ENCODE data around the gene ZNF727. TPM values are rescaled to one million over a fixed set of nuclear protein-coding genes. Genes with fewer than 3 reads are reported as not detected.
"Not testable (repeated sequence)": the region's sequence is repeated elsewhere in the genome, so short reads cannot be mapped to it uniquely, and the experiment has no call there.

The ZNF727 gene
- total RNA-seq, result under 1 TPM; 0.20 to 0.25 TPM
- not detected for polyA plus RNA-seq

- no peaks in the 10 kb centered on the region for H3K27me3 ChIP-seq (ENCODE audit: insufficient read depth, low read length)
- H3K9me3 ChIP-seq (ENCODE audit: control insufficient read depth in 1 of 2, low read length in 2 of 2), result peaks cover 0 to 4% of the 10 kb centered on the region in 2 donors
- H3K4me3 ChIP-seq (ENCODE audit: low read length in 2 of 2), result no peak within 1 kb of the TSS
- Mint-ChIP-seq H3K9me3 (peaks cover 3 to 51% (median 28%) of the 10 kb centered on the region in 8 donors), H3K4me1 (peaks cover 0 to 6% (median 0%) of the 10 kb centered on the region in 4 donors), H3K27me3 (no peaks in the 10 kb centered on the region), H3K27ac (peak within 1 kb of the TSS in 3 of 7 donors; percentile 15 to 56 (median 35)), H3K4me3 (peak within 1 kb of the TSS; percentile 46 to 74 (median 60)), H3K36me3 (peaks cover 0 to 5% of the 10 kb centered on the region in 2 donors)
- ChIA-PET CTCF (ENCODE audit: partially characterized antibody) (no interaction called here), POLR2A (ENCODE audit: partially characterized antibody) (no interaction called here)
- DNase-seq, result peak in 4 of 5 donors; percentile 1 to 25 (median 14)
- no peaks in the 10 kb centered on the region for H3K36me3 ChIP-seq (ENCODE audit: insufficient read depth, low read length)
- H3K27ac ChIP-seq (ENCODE audit: low read depth, low read length), result no peak within 1 kb of the TSS
- H3K4me1 ChIP-seq (ENCODE audit: insufficient read depth, low read length), result no peaks in the 10 kb centered on the region
- intact Hi-C loops (cut with micrococcal nuclease), result no loop called here
These were observed at the start of gene ZNF727 for GRCh38 chr7:64045301-64046040. Gene ZNF727, plus strand, starts transcription at chr7:64045434. Its CDS starts 188 bp downstream, at chr7:64045622.

GRCh38 chr7:63998549-63998948 lies 46.7 kb upstream of the ZNF727 start, which contains the start of gene ZNF722:
Gene ZNF722, plus strand, starts transcription at chr7:63998849. Its CDS starts 113 bp downstream, at chr7:63998962.
- H3K9me3 Mint-ChIP-seq, result peaks cover 2 to 65% (median 28%) of the 10 kb centered on the region in 8 donors
- ChIA-PET POLR2A (ENCODE audit: partially characterized antibody) (no interaction called here), CTCF (ENCODE audit: partially characterized antibody) (no interaction called here)
- no peaks in the 10 kb centered on the region for H3K4me1 Mint-ChIP-seq
- DNase-seq, result no peak
- Histone ChIP-seq H3K4me1 (ENCODE audit: insufficient read depth, low read length) (no peaks in the 10 kb centered on the region), H3K9me3 (ENCODE audit: control insufficient read depth in 1 of 2, low read length in 2 of 2) (no peaks in the 10 kb centered on the region), H3K4me3 (ENCODE audit: low read length in 2 of 2) (no peak within 1 kb of the TSS), H3K27ac (ENCODE audit: low read depth, low read length) (no peak within 1 kb of the TSS), H3K36me3 (ENCODE audit: insufficient read depth, low read length) (no peaks in the 10 kb centered on the region), H3K27me3 (ENCODE audit: insufficient read depth, low read length) (no peaks in the 10 kb centered on the region)
- H3K4me3 Mint-ChIP-seq, result peak within 1 kb of the TSS in 1 of 8 donors; percentile 15
- intact Hi-C loops (cut with micrococcal nuclease), result no loop called here
- H3K27me3 Mint-ChIP-seq, result no peaks in the 10 kb centered on the region
- H3K36me3 Mint-ChIP-seq, result no peaks in the 10 kb centered on the region
- H3K27ac Mint-ChIP-seq, result no peak within 1 kb of the TSS

DNA sequence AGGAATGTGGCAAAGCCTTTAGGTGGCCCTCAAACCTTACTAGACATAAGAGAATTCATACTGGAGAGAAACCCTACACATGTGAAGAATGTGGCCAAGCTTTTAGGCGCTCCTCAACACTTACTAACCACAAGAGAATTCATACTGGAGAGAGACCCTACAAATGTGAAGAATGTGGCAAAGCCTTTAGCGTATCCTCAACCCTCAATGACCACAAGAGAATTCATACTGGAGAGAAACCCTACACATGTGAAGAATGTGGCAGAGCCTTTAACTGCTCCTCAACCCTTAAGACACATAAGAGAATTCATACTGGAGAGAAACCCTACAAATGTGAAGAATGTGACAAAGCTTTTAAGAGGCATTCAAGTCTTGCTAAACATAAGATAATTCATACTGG lies 29.7 kb upstream of the ZNF727 start:
- H3K36me3 Mint-ChIP-seq; H3K27me3 ChIP-seq (ENCODE audit: insufficient read depth, low read length); H3K4me3 ChIP-seq (ENCODE audit: low read length in 2 of 2); H3K27ac Mint-ChIP-seq; POLR2A ChIA-PET (ENCODE audit: partially characterized antibody); H3K4me1 ChIP-seq (ENCODE audit: insufficient read depth, low read length); DNase-seq; H3K9me3 ChIP-seq (ENCODE audit: control insufficient read depth in 1 of 2, low read length in 2 of 2); CTCF ChIA-PET (ENCODE audit: partially characterized antibody); H3K27ac ChIP-seq (ENCODE audit: low read depth, low read length); H3K4me1 Mint-ChIP-seq; intact Hi-C loops (cut with micrococcal nuclease); H3K4me3 Mint-ChIP-seq; H3K36me3 ChIP-seq (ENCODE audit: insufficient read depth, low read length); H3K27me3 Mint-ChIP-seq: not testable (repeated sequence)
- H3K9me3 Mint-ChIP-seq, result peaks cover 3 to 83% (median 56%) of the 10 kb centered on the region in 8 donors

DNA sequence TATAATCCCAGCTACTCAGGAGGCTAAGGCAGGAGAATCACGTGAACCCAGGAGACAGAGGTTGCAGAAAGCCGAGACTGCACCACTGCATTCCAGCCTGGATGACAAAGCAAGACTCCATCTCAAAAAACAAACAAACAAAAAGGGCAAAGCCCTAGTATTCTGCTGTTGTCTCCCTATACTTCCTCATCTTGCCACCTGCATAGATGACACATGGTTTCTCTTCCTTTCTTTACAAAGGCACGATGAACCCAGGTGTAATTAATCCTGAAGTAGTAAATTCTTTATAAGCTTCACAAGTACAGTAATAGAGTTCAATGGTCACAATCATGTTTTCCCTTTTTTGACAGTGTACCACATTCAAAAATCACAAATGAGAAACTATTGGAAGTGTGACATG lies 9.8 kb upstream of the ZNF727 start:
- Mint-ChIP-seq H3K4me3 (no peak overlapping the region), H3K36me3 (peaks cover 3 to 6% of the 10 kb centered on the region in 2 donors), H3K4me1 (no peaks in the 10 kb centered on the region), H3K27me3 (no peaks in the 10 kb centered on the region), H3K9me3 (peaks cover 2 to 87% (median 69%) of the 10 kb centered on the region in 8 donors), H3K27ac (no peak overlapping the region)
- Histone ChIP-seq H3K4me3 (ENCODE audit: low read length in 2 of 2) (no peak overlapping the region), H3K36me3 (ENCODE audit: insufficient read depth, low read length) (no peaks in the 10 kb centered on the region), H3K4me1 (ENCODE audit: insufficient read depth, low read length) (no peaks in the 10 kb centered on the region), H3K27ac (ENCODE audit: low read depth, low read length) (no peak overlapping the region), H3K27me3 (ENCODE audit: insufficient read depth, low read length) (no peaks in the 10 kb centered on the region), H3K9me3 (ENCODE audit: control insufficient read depth in 1 of 2, low read length in 2 of 2) (peaks cover 0 to 18% of the 10 kb centered on the region in 2 donors)
- ChIA-PET POLR2A (ENCODE audit: partially characterized antibody) (no interaction called here), CTCF (ENCODE audit: partially characterized antibody) (no interaction called here)
- intact Hi-C loops (cut with micrococcal nuclease), result no loop called here
- DNase-seq, result no peak

DNA sequence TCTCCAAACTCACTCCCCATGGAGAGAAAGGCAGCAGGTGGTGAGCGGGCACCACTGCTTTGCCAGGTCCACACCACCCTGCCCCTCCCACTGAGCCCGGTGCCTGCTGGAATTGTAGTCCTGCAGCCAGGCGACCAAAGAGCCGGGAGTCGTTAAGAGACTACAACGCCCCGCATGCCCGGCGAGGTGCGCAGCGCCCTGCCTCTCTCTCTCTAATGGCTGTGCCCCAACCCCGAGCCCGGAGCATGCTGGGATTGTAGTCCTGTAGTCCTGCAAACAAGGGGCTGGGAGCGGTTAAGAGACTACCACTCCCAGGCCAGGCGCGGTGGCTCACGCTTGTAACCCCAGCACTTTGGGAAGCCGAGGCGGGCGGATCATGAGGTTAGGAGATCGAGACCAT lies 8.1 kb upstream of the ZNF727 start:
- ChIA-PET CTCF (ENCODE audit: partially characterized antibody) (no interaction called here), POLR2A (ENCODE audit: partially characterized antibody) (no interaction called here)
- Mint-ChIP-seq H3K9me3 (peaks cover 2 to 75% (median 59%) of the 10 kb centered on the region in 8 donors), H3K27me3 (no peaks in the 10 kb centered on the region), H3K4me1 (no peaks in the 10 kb centered on the region), H3K36me3 (peaks cover 3 to 6% of the 10 kb centered on the region in 2 donors), H3K4me3 (peak overlapping the region in 1 of 8 donors; percentile 48), H3K27ac (no peak overlapping the region)
- Histone ChIP-seq H3K36me3 (ENCODE audit: insufficient read depth, low read length) (no peaks in the 10 kb centered on the region), H3K4me1 (ENCODE audit: insufficient read depth, low read length) (no peaks in the 10 kb centered on the region), H3K27me3 (ENCODE audit: insufficient read depth, low read length) (no peaks in the 10 kb centered on the region), H3K9me3 (ENCODE audit: control insufficient read depth in 1 of 2, low read length in 2 of 2) (peaks cover 0 to 8% of the 10 kb centered on the region in 2 donors), H3K4me3 (ENCODE audit: low read length in 2 of 2) (no peak overlapping the region), H3K27ac (ENCODE audit: low read depth, low read length) (no peak overlapping the region)
- intact Hi-C loops (cut with micrococcal nuclease), result no loop called here
- DNase-seq, result no peak

DNA sequence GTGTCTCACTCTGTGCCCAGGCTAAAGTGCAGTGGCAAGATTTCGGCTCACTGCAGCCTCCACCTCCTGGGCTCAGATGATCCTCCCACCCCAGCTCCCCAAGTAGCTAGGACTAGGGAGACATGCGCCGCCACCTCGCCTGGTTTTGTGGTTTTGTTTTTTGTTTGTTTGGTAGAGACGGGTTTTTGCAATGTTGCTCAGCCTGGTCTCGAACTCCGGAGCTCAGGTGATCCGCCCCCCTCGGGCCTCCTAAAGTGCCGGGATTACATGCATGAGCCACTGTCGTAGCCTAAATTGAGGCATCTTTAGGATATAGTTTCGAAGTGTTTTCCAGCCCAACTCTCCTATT lies 781 bp downstream of the ZNF727 start:
- CTCF ChIA-PET (ENCODE audit: partially characterized antibody), result no interaction called here
- peak overlapping the region in 4 of 8 donors; percentile 52 to 73 (median 67) for H3K4me3 Mint-ChIP-seq

DNA sequence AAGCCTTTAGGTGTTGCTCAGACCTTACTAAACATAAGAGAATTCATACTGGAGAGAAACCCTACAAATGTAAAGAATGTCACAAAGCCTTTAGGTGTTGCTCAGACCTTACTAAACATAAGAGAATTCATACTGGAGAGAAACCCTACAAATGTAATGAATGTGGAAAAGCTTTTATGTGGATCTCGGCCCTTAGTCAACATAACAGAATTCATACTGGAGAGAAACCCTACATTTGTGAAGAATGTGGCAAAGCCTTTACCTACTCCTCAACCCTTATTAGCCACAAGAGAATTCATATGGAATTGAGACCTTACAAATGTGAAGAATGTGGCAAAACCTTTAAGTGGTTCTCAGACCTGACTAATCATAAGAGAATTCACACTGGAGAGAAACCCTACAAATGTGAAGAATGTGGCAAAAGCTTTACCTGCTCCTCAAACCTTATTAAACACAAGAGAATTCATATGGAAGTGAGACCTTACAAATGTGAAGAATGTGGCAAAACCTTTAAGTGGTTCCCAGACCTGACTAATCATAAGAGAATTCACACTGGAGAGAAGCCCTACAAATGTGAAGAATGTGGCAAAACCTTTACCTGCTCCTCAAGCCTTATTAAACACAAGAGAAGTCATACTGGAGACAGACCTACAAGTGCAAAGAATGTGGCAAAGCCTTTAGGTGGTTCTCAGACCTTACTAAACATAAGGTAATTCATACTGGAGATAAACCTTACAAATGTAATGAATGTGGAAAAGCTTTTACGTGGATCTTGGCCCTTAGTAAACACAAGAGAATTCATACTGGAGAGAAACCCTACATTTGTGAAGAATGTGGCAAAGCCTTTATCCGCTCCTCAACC lies 32.8 kb downstream of the ZNF727 start:
- peaks cover 0 to 63% of the 10 kb centered on the region in 2 donors for H3K9me3 ChIP-seq (ENCODE audit: control insufficient read depth in 1 of 2, low read length in 2 of 2)
- H3K4me1 Mint-ChIP-seq; H3K27me3 ChIP-seq (ENCODE audit: insufficient read depth, low read length); H3K27ac ChIP-seq (ENCODE audit: low read depth, low read length); CTCF ChIA-PET (ENCODE audit: partially characterized antibody); POLR2A ChIA-PET (ENCODE audit: partially characterized antibody); H3K4me1 ChIP-seq (ENCODE audit: insufficient read depth, low read length); H3K27me3 Mint-ChIP-seq; H3K4me3 ChIP-seq (ENCODE audit: low read length in 2 of 2); H3K4me3 Mint-ChIP-seq; DNase-seq; H3K27ac Mint-ChIP-seq; H3K36me3 ChIP-seq (ENCODE audit: insufficient read depth, low read length); intact Hi-C loops (cut with micrococcal nuclease): not testable (repeated sequence)
- Mint-ChIP-seq H3K9me3 (peaks cover 3 to 93% (median 82%) of the 10 kb centered on the region in 8 donors), H3K36me3 (peaks cover 6 to 12% of the 10 kb centered on the region in 2 donors)

More for the DNA sequence above, 781 bp downstream of the ZNF727 start:
- DNase-seq, result no peak
- peaks cover 0 to 6% (median 0%) of the 10 kb centered on the region in 4 donors for H3K4me1 Mint-ChIP-seq
- no peaks in the 10 kb centered on the region for H3K4me1 ChIP-seq (ENCODE audit: insufficient read depth, low read length)
- H3K4me3 ChIP-seq (ENCODE audit: low read length in 2 of 2), result no peak overlapping the region
- no peaks in the 10 kb centered on the region for H3K36me3 ChIP-seq (ENCODE audit: insufficient read depth, low read length)
- H3K27ac ChIP-seq (ENCODE audit: low read depth, low read length), result no peak overlapping the region
- no peaks in the 10 kb centered on the region for H3K27me3 ChIP-seq (ENCODE audit: insufficient read depth, low read length)
- H3K9me3 ChIP-seq (ENCODE audit: control insufficient read depth in 1 of 2, low read length in 2 of 2), result peaks cover 0 to 4% of the 10 kb centered on the region in 2 donors
- H3K9me3 Mint-ChIP-seq, result peaks cover 3 to 48% (median 28%) of the 10 kb centered on the region in 8 donors
- POLR2A ChIA-PET (ENCODE audit: partially characterized antibody), result no interaction called here
- H3K27ac Mint-ChIP-seq, result no peak overlapping the region
- H3K36me3 Mint-ChIP-seq, result peaks cover 0 to 5% of the 10 kb centered on the region in 2 donors
- intact Hi-C loops (cut with micrococcal nuclease), result no loop called here
- H3K27me3 Mint-ChIP-seq, result no peaks in the 10 kb centered on the region
